Stomach (tissue), 4 donors: Measurements from ENCODE around the gene PRSS57.

Experiments
- POLR2A ChIP-seq, 4 donors: fragments of 450-650 bp; IDR thresholded peaks; one replicate each; pipeline ENCODE4 v1.6.1; 2016; ENCODE audit warnings: antibody characterized with exemption in 4 of 4, control low read depth in 2 of 4, mild to moderate bottlenecking in 1 of 4, moderate library complexity in 1 of 4
- POLR2AphosphoS5 ChIP-seq, 3 donors: sonication (generic); formaldehyde crosslinking; IDR thresholded peaks; one replicate each; pipeline ENCODE4 v1.6.1; 2016; ENCODE audit warnings: antibody characterized with exemption in 3 of 3
- TF ChIP-seq, protein P1 (sequence below), 7 experiments: fragments of 450-650 bp in 4 of 7; fragments of 200-600 bp in 3 of 7; sonication (generic) in 3 of 7; IDR thresholded peaks; one replicate each; pipeline ENCODE4 v1.5.1; 2016 to 2019; ENCODE audit warnings: antibody characterized with exemption in 7 of 7, control low read depth in 2 of 7, mild to moderate bottlenecking in 1 of 7

DNA sequence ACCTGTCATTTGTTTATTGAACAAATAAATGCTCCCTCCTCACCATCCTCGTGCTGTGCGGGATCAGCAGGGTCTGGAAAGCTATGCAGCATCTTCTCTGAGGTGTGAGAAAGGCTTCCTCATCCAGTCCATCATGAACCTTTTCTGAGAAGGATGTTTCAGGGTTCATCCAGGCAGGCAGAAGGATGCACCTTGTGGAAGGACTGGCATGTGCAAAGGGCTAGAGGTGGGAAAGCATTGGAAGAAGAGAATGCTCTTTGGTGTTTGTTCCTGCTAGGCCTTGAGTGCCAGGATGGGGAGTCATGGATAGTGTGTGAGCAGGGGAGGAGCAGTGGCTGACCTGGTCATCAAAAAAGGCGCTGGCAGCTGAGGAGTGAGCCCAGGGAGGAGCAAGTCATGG is 20.1 kb upstream of the PRSS57 start:
- TF ChIP-seq, protein P1, sequence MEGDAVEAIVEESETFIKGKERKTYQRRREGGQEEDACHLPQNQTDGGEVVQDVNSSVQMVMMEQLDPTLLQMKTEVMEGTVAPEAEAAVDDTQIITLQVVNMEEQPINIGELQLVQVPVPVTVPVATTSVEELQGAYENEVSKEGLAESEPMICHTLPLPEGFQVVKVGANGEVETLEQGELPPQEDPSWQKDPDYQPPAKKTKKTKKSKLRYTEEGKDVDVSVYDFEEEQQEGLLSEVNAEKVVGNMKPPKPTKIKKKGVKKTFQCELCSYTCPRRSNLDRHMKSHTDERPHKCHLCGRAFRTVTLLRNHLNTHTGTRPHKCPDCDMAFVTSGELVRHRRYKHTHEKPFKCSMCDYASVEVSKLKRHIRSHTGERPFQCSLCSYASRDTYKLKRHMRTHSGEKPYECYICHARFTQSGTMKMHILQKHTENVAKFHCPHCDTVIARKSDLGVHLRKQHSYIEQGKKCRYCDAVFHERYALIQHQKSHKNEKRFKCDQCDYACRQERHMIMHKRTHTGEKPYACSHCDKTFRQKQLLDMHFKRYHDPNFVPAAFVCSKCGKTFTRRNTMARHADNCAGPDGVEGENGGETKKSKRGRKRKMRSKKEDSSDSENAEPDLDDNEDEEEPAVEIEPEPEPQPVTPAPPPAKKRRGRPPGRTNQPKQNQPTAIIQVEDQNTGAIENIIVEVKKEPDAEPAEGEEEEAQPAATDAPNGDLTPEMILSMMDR (IDR thresholded peaks at IDR 0.05), result no peak
- TF ChIP-seq POLR2A (IDR thresholded peaks at IDR 0.05) (no peak), POLR2AphosphoS5 (IDR thresholded peaks at IDR 0.05) (no peak)
